Islet precursor cell (in vitro differentiated cells): ENCODE measurements around the gene TMOD3.

Experiments
- DNase-seq: peaks from one replicate; pipeline ENCODE4 v3.0.0-alpha.2; 2018

TMOD3 gene

GRCh38 chr15:51828621-51829375, 655 bp upstream of the TMOD3 start:
- DNase-seq: peak; percentile 64

DNA sequence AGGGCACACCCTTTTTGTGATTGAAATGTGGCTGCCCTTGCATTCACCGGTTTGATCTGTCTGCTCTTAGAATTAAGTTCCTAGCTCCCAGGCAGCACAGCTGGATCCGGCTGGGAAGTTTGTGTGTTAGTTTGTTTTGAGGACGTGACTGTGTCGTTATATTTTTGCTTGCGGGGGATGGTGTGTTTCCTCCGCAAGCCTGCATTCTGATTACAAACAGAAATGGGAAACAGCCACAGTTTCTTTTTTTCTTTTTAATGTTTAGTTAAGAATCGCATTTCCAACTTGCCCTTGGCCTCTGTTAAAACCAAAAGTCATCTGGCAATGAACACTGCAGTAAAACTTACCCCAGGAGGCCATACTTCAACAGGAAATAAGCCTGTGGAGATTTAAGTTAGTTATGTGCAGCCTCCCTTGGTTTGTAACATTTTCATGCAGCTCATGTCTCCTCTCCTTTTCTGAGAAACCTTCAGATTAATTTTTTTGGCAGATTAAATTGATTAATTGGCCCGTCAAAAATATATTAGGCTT, 888 bp downstream of the TMOD3 start:
- no peak for DNase-seq

DNA sequence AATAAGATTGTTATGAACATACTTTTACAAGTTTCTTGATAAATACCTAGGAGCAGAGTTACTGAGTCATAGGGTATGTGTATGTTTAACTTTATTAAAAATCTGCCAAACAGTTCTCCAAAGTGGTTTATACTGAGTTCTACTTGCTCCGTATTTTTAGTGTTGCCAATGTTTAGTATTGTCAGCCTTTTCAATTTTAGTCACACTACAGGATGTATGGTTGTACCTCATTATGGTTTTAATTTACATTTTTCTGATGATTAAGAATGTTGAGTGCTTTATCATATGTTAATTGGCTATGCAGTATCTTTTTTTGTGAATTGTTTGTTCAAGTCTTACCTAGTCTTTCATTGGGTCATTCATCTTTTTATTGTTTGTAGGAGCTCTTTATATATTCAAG, 4.3 kb downstream of the TMOD3 start:
- DNase-seq: no peak

DNA sequence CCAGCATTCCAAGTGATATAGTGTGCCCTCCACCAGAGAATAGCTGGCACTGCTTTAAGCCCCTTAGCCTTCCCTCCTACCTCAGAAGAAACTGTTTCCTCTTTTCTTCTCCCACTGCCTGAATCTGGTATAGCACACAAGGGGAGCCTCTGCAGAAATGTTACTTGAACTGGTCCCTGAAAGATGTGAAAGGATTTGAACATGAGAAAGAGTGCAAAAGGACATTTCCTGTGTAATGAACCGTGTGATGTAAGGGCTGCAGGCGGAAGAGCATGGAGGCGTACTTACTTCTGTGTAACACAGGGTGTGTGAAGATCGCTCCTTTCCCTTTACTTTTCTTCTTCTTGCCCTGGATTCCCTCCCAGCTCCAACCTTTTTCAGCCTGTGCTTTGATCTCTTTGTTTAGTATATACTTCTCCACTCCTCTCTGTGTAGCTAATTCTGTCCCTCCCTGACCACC, 8.4 kb downstream of the TMOD3 start:
- no peak for DNase-seq

DNA sequence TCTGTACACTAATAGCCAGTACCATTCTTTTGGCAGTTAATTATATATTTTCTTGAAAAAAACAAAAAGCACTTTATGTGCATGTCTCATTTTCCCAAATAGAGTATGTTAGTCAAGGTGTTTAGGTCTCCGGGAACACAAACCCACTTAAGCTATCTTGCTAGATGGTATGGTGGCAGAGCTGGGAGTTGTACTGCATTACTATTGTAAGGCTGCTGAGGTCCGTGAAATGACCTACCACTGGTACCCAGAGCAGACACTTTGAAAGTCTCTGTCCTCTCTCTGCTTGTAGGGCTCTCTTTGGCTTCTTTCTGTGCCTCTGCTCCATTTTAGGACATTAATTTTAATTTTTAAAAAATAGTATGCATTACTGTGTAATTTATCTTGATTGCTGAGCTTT, 8.8 kb downstream of the TMOD3 start:
- no peak for DNase-seq

DNA sequence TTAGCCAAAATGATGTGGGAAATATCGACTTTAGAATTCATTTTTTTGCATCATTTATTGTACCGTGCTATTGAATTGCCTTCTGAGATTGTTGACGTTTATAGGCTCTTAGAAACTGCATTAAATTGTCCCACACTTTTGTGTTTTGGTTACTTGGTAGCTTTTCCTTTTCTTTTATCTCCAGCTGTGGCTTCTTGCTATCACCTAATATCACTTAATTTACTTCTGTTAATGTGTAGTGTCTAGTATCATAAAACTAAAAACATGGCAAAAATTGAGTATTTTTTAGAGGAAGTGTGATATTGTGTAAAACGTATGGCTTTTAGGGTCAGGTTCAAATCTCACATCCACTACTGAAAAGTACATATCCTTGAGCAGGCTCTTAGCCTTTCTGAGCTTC, 11.2 kb downstream of the TMOD3 start:
- no peak for DNase-seq

- no peak for DNase-seq
Observed at GRCh38 chr15:51841406-51842040, 12.1 kb downstream of the TMOD3 start.

DNA sequence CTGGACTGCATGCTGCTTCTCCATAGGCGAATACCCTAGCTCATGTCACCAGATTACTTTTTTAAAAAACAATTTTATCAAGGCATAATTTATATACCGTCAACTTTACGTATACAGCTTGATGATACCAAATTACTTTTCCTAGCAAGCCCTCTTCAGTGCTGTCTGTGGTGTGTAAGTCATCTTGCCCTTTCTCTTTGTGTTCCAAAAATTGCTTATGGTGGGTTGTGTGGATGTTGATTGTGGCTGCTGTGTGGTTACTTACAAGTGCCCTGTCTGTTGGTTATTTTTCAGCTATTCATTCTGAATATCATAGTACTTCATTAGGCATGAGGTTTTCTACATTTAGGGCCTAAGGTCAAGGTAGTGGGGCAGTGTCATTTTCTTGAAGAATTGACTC, 12.8 kb downstream of the TMOD3 start:
- DNase-seq: no peak

DNA sequence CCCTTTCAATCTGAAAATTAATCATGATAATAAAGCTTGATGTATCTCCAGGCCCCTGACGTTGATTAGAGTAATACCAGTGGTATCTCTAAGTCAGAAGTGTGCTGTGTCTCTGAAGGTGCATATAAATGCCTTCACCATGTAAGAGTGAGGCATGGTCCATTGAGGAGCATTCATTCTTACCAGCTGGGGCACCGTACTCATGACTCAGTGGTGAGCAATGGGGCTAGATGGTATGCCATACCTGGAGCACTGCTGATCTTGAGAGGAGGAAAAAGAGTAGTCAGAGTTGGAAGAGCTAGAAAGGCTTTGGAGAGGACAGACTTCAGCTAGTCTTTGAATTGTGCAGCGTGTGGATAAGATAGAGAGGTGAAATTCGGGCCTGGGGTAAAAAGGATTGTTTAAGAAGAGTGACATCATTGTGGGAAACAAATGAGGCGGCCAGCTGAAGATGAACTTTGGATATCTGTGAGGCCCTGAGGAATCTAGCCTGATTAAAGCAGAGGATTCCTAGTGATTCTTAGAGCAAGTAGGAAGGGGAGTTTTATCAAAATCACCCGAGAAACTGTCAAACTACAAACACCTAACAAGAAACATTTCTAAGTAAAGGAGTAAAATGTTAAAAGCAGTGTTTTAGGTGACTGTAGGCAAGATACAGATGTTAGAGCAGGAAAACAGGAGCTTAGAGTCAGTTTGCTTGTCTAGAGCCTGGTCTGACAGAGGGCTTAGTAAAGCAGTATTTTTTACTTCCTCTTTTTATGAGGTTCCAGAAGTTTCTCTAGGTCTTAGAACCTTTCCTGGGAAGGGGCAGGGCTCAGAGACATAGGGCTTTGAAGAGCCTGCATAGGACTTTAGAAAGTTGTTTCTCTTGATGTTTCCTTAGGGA, 13.6 kb downstream of the TMOD3 start:
- peak; percentile 78 for DNase-seq

DNA sequence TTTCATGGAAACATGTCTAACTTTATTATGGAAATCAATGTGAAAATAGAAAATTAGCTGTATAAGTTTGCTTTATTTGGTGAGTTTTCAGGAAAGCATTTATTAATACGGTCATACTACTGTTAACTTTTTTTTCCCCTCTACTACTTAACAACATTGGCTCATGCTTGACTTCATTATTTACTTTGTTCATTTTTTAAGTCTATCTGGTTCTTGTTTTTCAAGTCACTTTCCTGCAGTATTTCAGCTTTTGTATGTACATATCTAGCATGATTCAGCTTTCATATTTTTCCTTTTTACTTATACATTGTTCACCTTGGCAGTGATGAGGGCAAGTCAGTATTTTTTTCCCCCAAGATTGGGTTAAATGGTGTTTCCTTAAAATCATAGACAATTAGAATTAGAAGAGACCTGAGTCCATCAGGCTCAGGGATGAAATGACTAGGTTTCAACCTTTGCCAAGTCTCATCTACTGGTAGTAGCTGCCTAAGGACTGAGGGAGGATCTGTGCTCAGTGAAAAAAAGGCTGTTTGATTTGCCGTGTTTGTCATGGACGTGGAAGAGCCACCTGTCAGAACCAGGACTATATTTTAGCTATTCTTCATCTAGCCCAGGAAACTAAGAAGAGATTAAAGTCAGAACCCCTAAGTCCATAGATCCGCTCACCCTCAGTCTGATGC, 15.4 kb downstream of the TMOD3 start:
- DNase-seq: no peak

- no peak for DNase-seq
Observed at GRCh38 chr15:51846066-51846462, 16.6 kb downstream of the TMOD3 start.

DNA sequence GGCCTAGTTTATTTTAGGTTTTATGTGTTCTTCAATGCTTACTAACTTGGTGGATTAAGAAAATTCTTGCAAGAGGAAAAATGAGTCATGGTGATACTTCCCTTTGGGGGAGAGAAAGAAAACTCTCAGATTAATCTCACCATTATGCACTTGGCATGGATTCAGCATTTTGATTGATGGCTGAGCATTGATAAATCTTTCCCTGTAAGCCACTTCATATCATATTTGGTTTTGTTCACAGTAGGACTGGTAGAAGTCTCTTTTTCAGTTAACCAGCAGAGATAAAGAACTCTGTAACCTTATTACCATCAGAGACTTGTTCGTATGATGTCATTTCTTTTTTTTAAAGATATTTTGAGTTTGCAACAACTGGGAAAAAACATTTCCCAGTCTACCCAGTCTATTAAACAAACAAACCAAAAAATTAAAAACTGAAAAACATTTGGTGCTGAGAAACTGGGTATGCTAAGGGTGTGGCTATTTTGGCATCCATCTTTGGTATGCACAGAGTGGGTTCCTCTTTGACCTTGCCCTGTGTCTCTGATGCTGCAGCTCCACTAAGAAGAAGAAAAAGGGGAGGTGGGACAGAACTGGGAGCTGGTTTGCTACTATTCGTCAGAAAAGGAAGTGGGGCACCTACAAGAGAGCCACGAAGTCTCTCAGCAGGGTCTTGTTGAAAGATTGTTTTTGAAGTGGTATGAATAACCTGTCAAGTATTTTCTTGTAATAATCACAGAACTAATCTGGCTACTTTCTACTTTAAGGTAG, 17.2 kb downstream of the TMOD3 start:
- DNase-seq: no peak

DNA sequence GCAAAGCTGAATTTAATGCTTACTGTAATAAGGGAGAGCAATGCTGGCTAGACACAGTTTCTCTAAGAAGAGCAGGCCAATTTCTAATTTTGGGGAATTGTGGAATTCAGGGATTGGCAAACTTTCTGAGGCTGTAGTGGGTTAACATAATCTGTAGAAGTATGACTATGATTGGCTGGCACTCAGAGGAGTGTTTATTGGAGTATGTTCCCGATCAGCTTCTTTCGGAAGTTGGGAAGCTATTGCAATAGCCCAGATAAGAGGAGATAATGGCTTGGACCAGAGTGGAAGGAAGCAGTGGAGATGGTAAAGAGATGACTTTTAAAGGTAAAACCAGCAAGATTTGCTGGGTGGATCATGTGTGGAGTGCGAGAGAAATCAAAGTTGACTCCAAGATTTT, 19.4 kb downstream of the TMOD3 start:
- no peak for DNase-seq

DNA sequence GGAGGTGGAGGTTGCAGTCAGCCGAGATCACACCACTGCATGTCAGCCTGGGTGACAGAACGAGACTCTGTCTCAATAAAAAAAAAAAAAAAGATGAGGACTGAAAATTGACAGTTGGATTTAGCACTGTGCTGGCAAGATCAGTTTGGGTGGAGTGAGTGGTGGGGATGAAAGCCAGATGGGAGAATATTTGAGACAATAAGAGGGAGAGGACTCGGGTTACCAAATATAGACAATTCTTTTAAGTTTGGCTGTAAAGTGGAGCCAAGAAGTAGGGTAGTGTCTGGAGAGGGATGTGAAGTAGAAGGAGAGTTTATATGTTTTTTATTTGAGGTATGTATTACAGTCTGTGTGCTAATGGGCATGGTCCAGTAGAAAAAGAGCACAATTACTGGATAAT, 20.4 kb downstream of the TMOD3 start:
- DNase-seq: no peak

DNA sequence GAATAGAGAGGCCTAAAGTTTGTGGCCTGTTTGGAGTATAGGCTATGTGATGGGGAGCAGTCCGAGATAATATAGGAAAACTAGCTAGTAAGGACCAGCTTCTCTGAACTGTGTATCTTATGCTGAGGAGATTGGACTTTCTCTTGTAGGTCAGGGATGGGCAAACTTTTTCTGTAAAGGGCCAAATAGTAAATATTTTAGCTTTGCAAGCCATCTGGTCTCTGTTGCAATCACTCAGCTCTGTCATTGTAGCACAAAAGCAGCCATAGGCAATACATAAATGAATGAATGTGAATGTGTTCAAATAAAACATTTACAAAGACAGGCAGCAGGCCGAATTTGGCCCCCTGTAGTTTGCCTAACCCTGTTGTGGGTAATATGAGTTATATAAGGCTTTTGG, 24.5 kb downstream of the TMOD3 start:
- no peak for DNase-seq

DNA sequence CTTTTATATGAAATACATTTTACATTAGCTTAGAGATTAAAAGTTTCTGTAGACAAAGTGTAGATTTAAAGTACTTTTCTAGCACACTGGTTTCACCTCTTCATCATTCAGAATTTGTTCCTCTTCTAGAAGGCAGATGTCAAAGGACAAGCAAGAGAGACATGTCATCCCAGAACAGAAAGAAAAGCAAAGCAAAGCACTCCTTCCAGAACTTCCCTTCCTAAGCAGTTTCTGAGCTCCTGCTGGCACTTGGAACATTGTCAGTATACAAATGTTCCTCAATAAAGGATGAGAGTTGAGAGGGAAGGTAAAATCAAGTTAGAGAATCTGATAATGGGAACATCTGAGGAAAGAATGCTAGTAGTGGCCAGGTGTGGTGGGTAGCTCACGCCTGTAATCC, 26.2 kb downstream of the TMOD3 start:
- no peak for DNase-seq

- DNase-seq: no peak
Observed at GRCh38 chr15:51856714-51857380, 27.4 kb downstream of the TMOD3 start.

GRCh38 chr15:51861557-51862359, 32.3 kb downstream of the TMOD3 start:
- no peak for DNase-seq

- DNase-seq: no peak
Observed at GRCh38 chr15:51863131-51863530, 33.7 kb downstream of the TMOD3 start.

DNA sequence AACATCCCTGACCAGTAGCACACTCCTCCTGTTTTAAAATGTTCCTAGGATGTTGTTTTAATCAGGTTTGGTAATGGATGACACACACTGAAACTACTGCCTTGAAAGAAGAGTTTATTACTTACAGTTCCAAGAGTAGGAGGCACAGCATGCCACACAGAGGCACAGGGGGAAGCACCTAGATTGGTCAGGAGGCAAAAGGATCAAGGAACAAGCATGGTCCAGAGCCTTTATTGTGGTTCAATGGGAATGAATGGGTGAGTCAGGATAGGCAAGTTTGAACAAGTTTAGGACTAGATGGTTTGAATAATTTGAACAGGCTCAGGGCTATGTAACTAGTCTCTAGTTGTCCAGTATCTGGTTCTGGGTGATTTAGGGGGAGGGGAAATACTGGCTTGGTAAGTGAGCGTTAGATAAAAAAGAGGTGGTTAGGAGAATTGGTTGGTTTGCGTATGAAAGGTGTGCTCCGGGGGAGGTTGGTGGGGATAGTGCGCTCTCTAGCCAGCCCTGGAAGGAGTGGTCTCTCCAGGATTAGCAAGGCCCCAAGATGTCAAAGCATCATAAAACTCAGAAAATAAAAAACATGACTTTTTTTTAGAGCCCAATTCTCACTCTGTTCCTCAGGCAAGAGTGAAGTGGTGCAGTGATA, 35.1 kb downstream of the TMOD3 start:
- DNase-seq: peak; percentile 63
